K562 (cell line): ENCODE measurements around the gene CYSTM1. TPM values are rescaled to one million over a fixed set of nuclear protein-coding genes. Genes with fewer than 3 reads are reported as not detected.

Experiments used
- CBX5 ChIP-seq: IDR thresholded peaks from 2 replicates; pipeline ENCODE4 v1.6.1; 2014; ENCODE audit warnings: low read depth, borderline replicate concordance
- CHCHD3 ChIP-seq: fragments of 250-450 bp; sonication (Bioruptor Pico); IDR thresholded peaks from 2 replicates; pipeline ENCODE4 v2.1.2; 2022; ENCODE audit warnings: mild to moderate bottlenecking
- CREB1 ChIP-seq, 2 experiments: sonication (generic) in 1 of 2; formaldehyde crosslinking in 1 of 2; IDR thresholded peaks; 2 replicates each; pipeline versions ENCODE4 v1.6.1 to v1.8.0; 2012 to 2022; ENCODE audit warnings: inconsistent platforms in 1 of 2, mild to moderate bottlenecking in 1 of 2, missing genetic modification reagents in 1 of 2, moderate library complexity in 1 of 2
- CXXC5 ChIP-seq: fragments of 250-450 bp; sonication (Bioruptor Pico); IDR thresholded peaks from 2 replicates; pipeline ENCODE4 v1.8.0; 2022; ENCODE audit warnings: inconsistent platforms, mild to moderate bottlenecking, moderate library complexity
- E2F8 ChIP-seq: fragments of 450-650 bp; IDR thresholded peaks from 2 replicates; pipeline ENCODE4 v1.7.1; 2018; ENCODE audit warnings: mild to moderate bottlenecking, low read depth; ENCODE audit not compliant: partially characterized antibody
- EP400 ChIP-seq: fragments of 450-650 bp; IDR thresholded peaks from 2 replicates; pipeline ENCODE4 v1.6.1; 2017; ENCODE audit warnings: antibody characterized with exemption, mild to moderate bottlenecking, moderate library complexity
- FOSL1 ChIP-seq: fragments of 200-800 bp; sonication (Bioruptor generic); conservative IDR thresholded peaks from 2 replicates; pipeline ENCODE4 v1.6.1; 2016; ENCODE audit warnings: missing genetic modification characterization, missing compliant biosample characterization
- GATAD2A ChIP-seq: fragments of 450-650 bp; IDR thresholded peaks from 2 replicates; pipeline ENCODE4 v1.6.1; 2017
- HDGF ChIP-seq: fragments of 450-650 bp; IDR thresholded peaks from 2 replicates; pipeline ENCODE4 v1.6.1; 2016
- MYNN ChIP-seq, 2 experiments: sonication (generic); formaldehyde crosslinking in 1 of 2; IDR thresholded peaks; 2 replicates each; pipeline versions ENCODE4 v1.5.0 to v1.6.1; 2016 to 2020; ENCODE audit warnings: antibody characterized with exemption in 1 of 2, missing genetic modification reagents in 1 of 2
- PHB ChIP-seq: fragments of 250-450 bp; sonication (Bioruptor Pico); IDR thresholded peaks from 2 replicates; pipeline ENCODE4 v1.5.0; 2021
- SPI1 ChIP-seq: IDR thresholded peaks from 2 replicates; pipeline ENCODE4 v1.6.1; 2011; ENCODE audit warnings: low read depth, low read length, control low read depth, borderline replicate concordance
- ZKSCAN8 ChIP-seq: fragments of 200-800 bp; sonication (Bioruptor generic); IDR thresholded peaks from 2 replicates; pipeline ENCODE4 v1.6.1; 2016; ENCODE audit warnings: missing genetic modification characterization, missing compliant biosample characterization
- polyA plus RNA-seq, 8 experiments: library from polyadenylated mRNA; depleted of rRNA in 4 of 8; stranded (reverse) in 5 of 8; unstranded in 3 of 8; fragments of >200 nt; fragmentation: Nextera tagmentation in 2 of 8; fragmentation: Illumina TruSeq in 1 of 8; extraction: Ambion mirVana in 2 of 8; extraction: Trizol in 1 of 8; gene quantifications; 2 replicates each; pipeline versions ENCODE4 v1.2.1 to v1.2.3, GENCODE V29; 2011 to 2014; ENCODE audit warnings: inconsistent platforms in 1 of 8, missing spikeins in 1 of 8
- total RNA-seq, 7 experiments: library from RNA; depleted of rRNA in 6 of 7; stranded (reverse); fragments of >200 nt in 6 of 7; fragmentation: Illumina TruSeq in 2 of 7; extraction: Trizol in 2 of 7; gene quantifications; 2 replicates each; pipeline versions ENCODE4 v1.2.1 to v1.2.3, GENCODE V29; 2011 to 2021; ENCODE audit warnings: low replicate concordance in 1 of 7
- TF ChIP-seq, protein P1 (sequence below), 2 experiments: fragments of 450-650 bp in 1 of 2; sonication (generic) in 1 of 2; formaldehyde crosslinking in 1 of 2; IDR thresholded peaks; 2 replicates each; pipeline versions ENCODE4 v1.7.1 to v1.9.0; 2016 to 2022; ENCODE audit warnings: inconsistent platforms in 1 of 2, mild to moderate bottlenecking in 1 of 2, missing genetic modification reagents in 1 of 2

CYSTM1 gene
- total and polyA plus RNA-seq, 9 of the 15 experiments (the other 6 are each of a cell fraction or from before 2014, with no cell fraction given): 76.1 to 422 (median 108) TPM

GRCh38 chr5:140176031-140176387, 1.0 kb downstream of the CYSTM1 start (continued):
- TF ChIP-seq E2F8 (no peak), CXXC5 (CRISPR knock-in tag) (no peak), ZKSCAN8 (no peak), MYNN (IDR thresholded peaks at IDR 0.05) (no peak), MYNN (CRISPR knock-in tag; IDR thresholded peaks at IDR 0.05) (no peak), EP400 (peak; percentile 33; the same call in 1 of the 2 replicates), GATAD2A (no peak), CBX5 (no peak), CHCHD3 (no peak), FOSL1 (tag) (0 out of 2 replicates have a peak, but pooled peaks have one; percentile 12), HDGF (no peak), SPI1 (peak; percentile 46; the same call in 1 of the 2 replicates), PHB (no peak), CREB1 (IDR thresholded peaks at IDR 0.05) (no peak), CREB1 (CRISPR knock-in tag; IDR thresholded peaks at IDR 0.05) (no peak)
- TF ChIP-seq, protein P1, sequence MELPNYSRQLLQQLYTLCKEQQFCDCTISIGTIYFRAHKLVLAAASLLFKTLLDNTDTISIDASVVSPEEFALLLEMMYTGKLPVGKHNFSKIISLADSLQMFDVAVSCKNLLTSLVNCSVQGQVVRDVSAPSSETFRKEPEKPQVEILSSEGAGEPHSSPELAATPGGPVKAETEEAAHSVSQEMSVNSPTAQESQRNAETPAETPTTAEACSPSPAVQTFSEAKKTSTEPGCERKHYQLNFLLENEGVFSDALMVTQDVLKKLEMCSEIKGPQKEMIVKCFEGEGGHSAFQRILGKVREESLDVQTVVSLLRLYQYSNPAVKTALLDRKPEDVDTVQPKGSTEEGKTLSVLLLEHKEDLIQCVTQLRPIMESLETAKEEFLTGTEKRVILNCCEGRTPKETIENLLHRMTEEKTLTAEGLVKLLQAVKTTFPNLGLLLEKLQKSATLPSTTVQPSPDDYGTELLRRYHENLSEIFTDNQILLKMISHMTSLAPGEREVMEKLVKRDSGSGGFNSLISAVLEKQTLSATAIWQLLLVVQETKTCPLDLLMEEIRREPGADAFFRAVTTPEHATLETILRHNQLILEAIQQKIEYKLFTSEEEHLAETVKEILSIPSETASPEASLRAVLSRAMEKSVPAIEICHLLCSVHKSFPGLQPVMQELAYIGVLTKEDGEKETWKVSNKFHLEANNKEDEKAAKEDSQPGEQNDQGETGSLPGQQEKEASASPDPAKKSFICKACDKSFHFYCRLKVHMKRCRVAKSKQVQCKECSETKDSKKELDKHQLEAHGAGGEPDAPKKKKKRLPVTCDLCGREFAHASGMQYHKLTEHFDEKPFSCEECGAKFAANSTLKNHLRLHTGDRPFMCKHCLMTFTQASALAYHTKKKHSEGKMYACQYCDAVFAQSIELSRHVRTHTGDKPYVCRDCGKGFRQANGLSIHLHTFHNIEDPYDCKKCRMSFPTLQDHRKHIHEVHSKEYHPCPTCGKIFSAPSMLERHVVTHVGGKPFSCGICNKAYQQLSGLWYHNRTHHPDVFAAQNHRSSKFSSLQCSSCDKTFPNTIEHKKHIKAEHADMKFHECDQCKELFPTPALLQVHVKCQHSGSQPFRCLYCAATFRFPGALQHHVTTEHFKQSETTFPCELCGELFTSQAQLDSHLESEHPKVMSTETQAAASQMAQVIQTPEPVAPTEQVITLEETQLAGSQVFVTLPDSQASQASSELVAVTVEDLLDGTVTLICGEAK (IDR thresholded peaks at IDR 0.05): peak; percentile 72
- TF ChIP-seq, protein P1 (CRISPR knock-in tag; IDR thresholded peaks at IDR 0.05): no peak
